ENCODE data around the gene ATXN1. TPM values are rescaled to one million over a fixed set of nuclear protein-coding genes. Genes with fewer than 3 reads are reported as not detected.

ATXN1 gene
- total RNA-seq, 4 donors from 2014 or later = 48.7 to 166 (median 105) TPM

GRCh38 chr6:16362819-16363589 lies 398.3 kb downstream of the ATXN1 start:
- TF ChIP-seq POLR2AphosphoS5 (IDR thresholded peaks at IDR 0.05) (no peak), CTCF (IDR thresholded peaks at IDR 0.05) (no peak), EP300 (IDR thresholded peaks at IDR 0.05; ENCODE audit: low read depth) (no peak), POLR2A (IDR thresholded peaks at IDR 0.05) (no peak)
- intact Hi-C loops (cut with DNase I; ENCODE audit: low total_unique reads) = no loop called here
- no peak for DNase-seq
- WGBS, 2 donors (ENCODE audit: low coverage in 1 of 2) = 96% methylated on average over 4 of the region's 4 CpGs
- no peak overlapping the region for H3K4me3 ChIP-seq
- no peaks in the 10 kb centered on the region for H3K36me3 ChIP-seq
- in situ Hi-C loops (cut with MboI; ENCODE audit: low pct_ligation_motif_present in 1 of 4, low pct_unique_long_range_greater_than_20kb in 1 of 4, low sequenced_read_pairs in 3 of 4) = no loop called here
- peaks cover 2 to 14% (median 7%) of the 10 kb centered on the region in 4 donors for H3K4me1 ChIP-seq
- no peaks in the 10 kb centered on the region for H3K9me3 ChIP-seq
- no peak overlapping the region for H3K27ac ChIP-seq
- H3K27me3 ChIP-seq = no peaks in the 10 kb centered on the region

DNA sequence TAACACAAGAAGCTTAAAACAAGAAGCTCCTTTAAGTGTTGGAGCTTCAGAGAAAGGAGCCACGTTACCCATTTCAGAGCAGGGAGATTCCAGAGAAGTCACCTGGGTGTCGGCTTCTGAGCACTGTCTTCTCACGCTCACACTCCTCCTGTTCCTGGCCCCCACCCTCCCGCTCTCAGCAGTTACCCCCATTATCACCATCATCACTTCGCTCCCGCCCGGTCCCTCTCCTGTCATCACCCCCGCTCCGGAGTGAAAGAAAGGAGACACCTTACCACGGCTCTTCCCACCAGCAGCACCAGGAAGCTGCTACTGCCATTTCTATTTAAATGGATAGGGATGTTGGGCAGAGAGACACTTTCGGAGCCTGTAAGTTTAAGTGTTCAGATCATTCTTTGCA lies 399.0 kb downstream of the ATXN1 start:
- intact Hi-C loops (cut with DNase I; ENCODE audit: low total_unique reads) = no loop called here
- TF ChIP-seq POLR2A (IDR thresholded peaks at IDR 0.05) (no peak), POLR2AphosphoS5 (IDR thresholded peaks at IDR 0.05) (no peak), CTCF (IDR thresholded peaks at IDR 0.05) (no peak), EP300 (IDR thresholded peaks at IDR 0.05; ENCODE audit: low read depth) (no peak)
- H3K4me3 ChIP-seq = no peak overlapping the region
- H3K9me3 ChIP-seq = no peaks in the 10 kb centered on the region
- WGBS, 2 donors (ENCODE audit: low coverage in 1 of 2) = 77 to 90% methylated on average over 6 to 11 of the region's 11 CpGs
- H3K27ac ChIP-seq = peak overlapping the region; percentile 5 to 24 (median 17)
- no peak for DNase-seq
- peaks cover 2 to 14% (median 7%) of the 10 kb centered on the region in 4 donors for H3K4me1 ChIP-seq
- H3K36me3 ChIP-seq = no peaks in the 10 kb centered on the region
- no peaks in the 10 kb centered on the region for H3K27me3 ChIP-seq
- in situ Hi-C loops (cut with MboI; ENCODE audit: low pct_ligation_motif_present in 1 of 4, low pct_unique_long_range_greater_than_20kb in 1 of 4, low sequenced_read_pairs in 3 of 4) = no loop called here

- Histone ChIP-seq H3K27me3 (no peaks in the 10 kb centered on the region), H3K4me3 (no peak overlapping the region), H3K36me3 (no peaks in the 10 kb centered on the region), H3K9me3 (no peaks in the 10 kb centered on the region), H3K4me1 (peaks cover 2 to 14% (median 7%) of the 10 kb centered on the region in 4 donors), H3K27ac (peak overlapping the region; percentile 5 to 24 (median 17))
- TF ChIP-seq POLR2A (IDR thresholded peaks at IDR 0.05) = no peak
- TF ChIP-seq POLR2AphosphoS5 (IDR thresholded peaks at IDR 0.05) = peak in 1 of 3 donors; percentile 9
- in situ Hi-C loops (cut with MboI; ENCODE audit: low pct_ligation_motif_present in 1 of 4, low pct_unique_long_range_greater_than_20kb in 1 of 4, low sequenced_read_pairs in 3 of 4) = no loop called here
- intact Hi-C loops (cut with DNase I; ENCODE audit: low total_unique reads) = no loop called here
- no peak for DNase-seq
- WGBS, 2 donors (ENCODE audit: low coverage in 1 of 2) = 20 to 61% methylated on average over 1 to 8 of the region's 8 CpGs
These were observed 399.4 kb downstream of the ATXN1 start for GRCh38 chr6:16361861-16362260.

- no peak overlapping the region for H3K4me3 ChIP-seq
- H3K9me3 ChIP-seq = no peaks in the 10 kb centered on the region
- H3K27me3 ChIP-seq = no peaks in the 10 kb centered on the region
- no peaks in the 10 kb centered on the region for H3K36me3 ChIP-seq
- no peak for DNase-seq
- in situ Hi-C loops (cut with MboI; ENCODE audit: low pct_ligation_motif_present in 1 of 4, low pct_unique_long_range_greater_than_20kb in 1 of 4, low sequenced_read_pairs in 3 of 4) = no loop called here
- no peak for TF ChIP-seq CTCF (IDR thresholded peaks at IDR 0.05)
- TF ChIP-seq POLR2A (IDR thresholded peaks at IDR 0.05) = no peak
- TF ChIP-seq EP300 (IDR thresholded peaks at IDR 0.05; ENCODE audit: low read depth) = no peak
- no peak for TF ChIP-seq POLR2AphosphoS5 (IDR thresholded peaks at IDR 0.05)
- peaks cover 2 to 17% (median 9%) of the 10 kb centered on the region in 4 donors for H3K4me1 ChIP-seq
- intact Hi-C loops (cut with DNase I; ENCODE audit: low total_unique reads) = no loop called here
- H3K27ac ChIP-seq = peak overlapping the region in 3 of 4 donors; percentile 14 to 24 (median 17)
- 85 to 98% methylated on average over 4 of the region's 4 CpGs for WGBS, 2 donors (ENCODE audit: low coverage in 1 of 2)
These were observed 400.1 kb downstream of the ATXN1 start for GRCh38 chr6:16361121-16361520.

All from transverse colon (tissue), 4 donors.